ENCODE results near the gene OR52H1.

DNA sequence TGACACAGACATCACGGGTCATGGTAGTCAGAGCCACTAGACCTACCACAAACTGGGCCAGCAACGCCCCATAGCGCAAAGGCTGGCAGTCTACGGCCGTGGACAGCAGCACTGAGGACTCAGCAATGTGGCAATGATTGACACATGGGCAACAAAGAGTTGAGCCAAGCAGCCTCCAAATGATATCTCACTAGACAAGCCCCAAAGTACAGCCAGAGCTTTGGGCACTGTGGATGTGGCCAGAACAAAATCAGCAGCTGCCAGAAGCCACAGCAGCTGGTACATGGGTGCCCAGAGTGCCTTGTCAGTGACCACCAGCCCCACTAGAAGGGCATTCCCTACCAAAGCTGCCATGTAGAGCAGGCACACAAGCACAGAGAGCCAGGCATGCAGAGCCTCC is 20.6 kb downstream of the OR52H1 start:
- TF ChIP-seq, protein P1, sequence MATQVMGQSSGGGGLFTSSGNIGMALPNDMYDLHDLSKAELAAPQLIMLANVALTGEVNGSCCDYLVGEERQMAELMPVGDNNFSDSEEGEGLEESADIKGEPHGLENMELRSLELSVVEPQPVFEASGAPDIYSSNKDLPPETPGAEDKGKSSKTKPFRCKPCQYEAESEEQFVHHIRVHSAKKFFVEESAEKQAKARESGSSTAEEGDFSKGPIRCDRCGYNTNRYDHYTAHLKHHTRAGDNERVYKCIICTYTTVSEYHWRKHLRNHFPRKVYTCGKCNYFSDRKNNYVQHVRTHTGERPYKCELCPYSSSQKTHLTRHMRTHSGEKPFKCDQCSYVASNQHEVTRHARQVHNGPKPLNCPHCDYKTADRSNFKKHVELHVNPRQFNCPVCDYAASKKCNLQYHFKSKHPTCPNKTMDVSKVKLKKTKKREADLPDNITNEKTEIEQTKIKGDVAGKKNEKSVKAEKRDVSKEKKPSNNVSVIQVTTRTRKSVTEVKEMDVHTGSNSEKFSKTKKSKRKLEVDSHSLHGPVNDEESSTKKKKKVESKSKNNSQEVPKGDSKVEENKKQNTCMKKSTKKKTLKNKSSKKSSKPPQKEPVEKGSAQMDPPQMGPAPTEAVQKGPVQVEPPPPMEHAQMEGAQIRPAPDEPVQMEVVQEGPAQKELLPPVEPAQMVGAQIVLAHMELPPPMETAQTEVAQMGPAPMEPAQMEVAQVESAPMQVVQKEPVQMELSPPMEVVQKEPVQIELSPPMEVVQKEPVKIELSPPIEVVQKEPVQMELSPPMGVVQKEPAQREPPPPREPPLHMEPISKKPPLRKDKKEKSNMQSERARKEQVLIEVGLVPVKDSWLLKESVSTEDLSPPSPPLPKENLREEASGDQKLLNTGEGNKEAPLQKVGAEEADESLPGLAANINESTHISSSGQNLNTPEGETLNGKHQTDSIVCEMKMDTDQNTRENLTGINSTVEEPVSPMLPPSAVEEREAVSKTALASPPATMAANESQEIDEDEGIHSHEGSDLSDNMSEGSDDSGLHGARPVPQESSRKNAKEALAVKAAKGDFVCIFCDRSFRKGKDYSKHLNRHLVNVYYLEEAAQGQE (IDR thresholded peaks at IDR 0.05; ENCODE audit: low read depth), result no peak
- TF ChIP-seq RAD21 (IDR thresholded peaks at IDR 0.05; ENCODE audit: low read depth) (no peak), CREB1 (IDR thresholded peaks at IDR 0.05; ENCODE audit: low read depth) (no peak)

Data from Ishikawa (cell line).